HuH-7 (cell line): ENCODE measurements around the gene IGF2.
A peak's percentile ranks its signal among the peaks of the same experiment; 100 is the strongest.
"Not testable (repeated sequence)": the region's sequence is repeated elsewhere in the genome, so short reads cannot be mapped to it uniquely, and the experiment has no call there.

Experiments used
- DNase-seq: peaks from one replicate; pipeline ENCODE4 v3.0.0; 2011; ENCODE audit warnings: low spot score

Gene IGF2

GRCh38 chr11:2139123-2139521 is at the start of gene IGF2:
Gene IGF2, minus strand, starts transcription at chr11:2139389. Its CDS starts 3,866 bp downstream, at chr11:2135523.
- DNase-seq: peak; percentile 75

GRCh38 chr11:2188745-2189144 is 49.6 kb upstream of the IGF2 start:
- DNase-seq: no peak

GRCh38 chr11:2187280-2187707 is 48.1 kb upstream of the IGF2 start:
- no peak for DNase-seq

GRCh38 chr11:2186669-2187279 is 47.6 kb upstream of the IGF2 start:
- DNase-seq: peak; percentile 80

GRCh38 chr11:2185324-2186085 is 46.3 kb upstream of the IGF2 start:
- DNase-seq: no peak

- DNase-seq: no peak
Measured at GRCh38 chr11:2182692-2183474, 43.7 kb upstream of the IGF2 start.

- no peak for DNase-seq
Measured at GRCh38 chr11:2182075-2182474, 42.9 kb upstream of the IGF2 start.

- no peak for DNase-seq
Measured at GRCh38 chr11:2180789-2181370, 41.7 kb upstream of the IGF2 start.

- no peak for DNase-seq
Measured at GRCh38 chr11:2180347-2180746, 41.2 kb upstream of the IGF2 start.

GRCh38 chr11:2179516-2179915 is 40.3 kb upstream of the IGF2 start:
- DNase-seq: no peak

- no peak for DNase-seq
Measured at GRCh38 chr11:2178906-2179494, 39.8 kb upstream of the IGF2 start.

- not testable (repeated sequence) for DNase-seq
Measured at GRCh38 chr11:2178055-2178773, 39.0 kb upstream of the IGF2 start.

- DNase-seq: no peak
Measured at GRCh38 chr11:2177076-2177475, 37.9 kb upstream of the IGF2 start.

GRCh38 chr11:2176389-2176900 is 37.3 kb upstream of the IGF2 start:
- DNase-seq: no peak

- DNase-seq: no peak
Measured at GRCh38 chr11:2175659-2176058, 36.5 kb upstream of the IGF2 start.

- no peak for DNase-seq
Measured at GRCh38 chr11:2174361-2174760, 35.2 kb upstream of the IGF2 start.

- no peak for DNase-seq
Measured at GRCh38 chr11:2173761-2174160, 34.6 kb upstream of the IGF2 start.

- DNase-seq: peak; percentile 60
Measured at GRCh38 chr11:2173150-2173693, 34.0 kb upstream of the IGF2 start.

GRCh38 chr11:2172676-2173075 is 33.5 kb upstream of the IGF2 start:
- DNase-seq: no peak

- no peak for DNase-seq
Measured at GRCh38 chr11:2171591-2172003, 32.4 kb upstream of the IGF2 start, which contains the start of gene TH. Gene TH, minus strand, starts transcription at chr11:2171815. Its CDS starts 29 bp downstream, at chr11:2171786.
